Activated gamma-delta T cell (primary cell): ENCODE results near the gene ADGRD2.

Experiments used
- DNase-seq: peaks from one replicate; lab custom pipeline; 2025; lab: John Stamatoyannopoulos, UW

ADGRD2 gene

GRCh38 chr9:124496075-124496449 is 45.8 kb downstream of the ADGRD2 start:
- DNase-seq = no peak

GRCh38 chr9:124496463-124496862 is 46.2 kb downstream of the ADGRD2 start:
- no peak for DNase-seq

- DNase-seq = no peak
These were observed 47.2 kb downstream of the ADGRD2 start for GRCh38 chr9:124497441-124497840.

GRCh38 chr9:124498040-124498439 is 47.8 kb downstream of the ADGRD2 start:
- DNase-seq = no peak

GRCh38 chr9:124498499-124499146 is 48.4 kb downstream of the ADGRD2 start:
- no peak for DNase-seq

- no peak for DNase-seq
These were observed 49.0 kb downstream of the ADGRD2 start for GRCh38 chr9:124499216-124499615.

- no peak for DNase-seq
These were observed 50.0 kb downstream of the ADGRD2 start for GRCh38 chr9:124500028-124500795.

GRCh38 chr9:124500796-124501611 is 50.8 kb downstream of the ADGRD2 start:
- no peak for DNase-seq

- DNase-seq = no peak
These were observed 51.6 kb downstream of the ADGRD2 start for GRCh38 chr9:124501771-124502320.

GRCh38 chr9:124502711-124503702 is 52.8 kb downstream of the ADGRD2 start:
- no peak for DNase-seq

- DNase-seq = no peak
These were observed 53.7 kb downstream of the ADGRD2 start for GRCh38 chr9:124503713-124504529.

GRCh38 chr9:124504530-124505005 is 54.3 kb downstream of the ADGRD2 start:
- no peak for DNase-seq

GRCh38 chr9:124505006-124505900 is 55.0 kb downstream of the ADGRD2 start:
- DNase-seq = no peak

- DNase-seq = no peak
These were observed 55.7 kb downstream of the ADGRD2 start for GRCh38 chr9:124505901-124506346.

GRCh38 chr9:124506433-124506832 is 56.2 kb downstream of the ADGRD2 start:
- DNase-seq = no peak

- DNase-seq = no peak
These were observed 57.0 kb downstream of the ADGRD2 start, which contains the start of gene NR5A1 for GRCh38 chr9:124506931-124507879. Gene NR5A1 (minus strand): TSS chr9:124507399. CDS start chr9:124503395, 4,004 bp downstream.

- DNase-seq = no peak
These were observed 57.7 kb downstream of the ADGRD2 start for GRCh38 chr9:124507880-124508423.
